ENCODE results near the gene TAF11.
"Not testable (repeated sequence)": the region's sequence is repeated elsewhere in the genome, so short reads cannot be mapped to it uniquely, and the experiment has no call there.

The TAF11 gene

DNA sequence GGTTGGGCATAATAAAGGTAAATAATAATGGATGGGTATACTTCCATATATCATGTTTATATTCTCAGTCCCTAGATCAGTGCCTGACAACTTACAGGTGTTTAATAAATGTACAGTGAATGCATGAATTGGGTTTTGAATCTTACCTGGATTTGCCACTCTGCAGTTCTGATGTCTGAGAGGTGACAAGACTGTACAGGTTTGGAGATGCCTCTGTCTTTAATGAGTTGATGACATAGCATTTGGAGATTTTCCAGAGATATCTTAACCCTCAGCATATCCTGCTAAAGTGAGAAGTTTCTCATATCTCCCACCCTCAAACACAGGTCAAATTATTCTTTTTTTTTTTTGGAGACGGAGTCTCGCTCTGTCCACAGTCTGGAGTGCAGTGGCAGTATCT is 3.5 kb upstream of the TAF11 start:
- TF ChIP-seq, protein P1, sequence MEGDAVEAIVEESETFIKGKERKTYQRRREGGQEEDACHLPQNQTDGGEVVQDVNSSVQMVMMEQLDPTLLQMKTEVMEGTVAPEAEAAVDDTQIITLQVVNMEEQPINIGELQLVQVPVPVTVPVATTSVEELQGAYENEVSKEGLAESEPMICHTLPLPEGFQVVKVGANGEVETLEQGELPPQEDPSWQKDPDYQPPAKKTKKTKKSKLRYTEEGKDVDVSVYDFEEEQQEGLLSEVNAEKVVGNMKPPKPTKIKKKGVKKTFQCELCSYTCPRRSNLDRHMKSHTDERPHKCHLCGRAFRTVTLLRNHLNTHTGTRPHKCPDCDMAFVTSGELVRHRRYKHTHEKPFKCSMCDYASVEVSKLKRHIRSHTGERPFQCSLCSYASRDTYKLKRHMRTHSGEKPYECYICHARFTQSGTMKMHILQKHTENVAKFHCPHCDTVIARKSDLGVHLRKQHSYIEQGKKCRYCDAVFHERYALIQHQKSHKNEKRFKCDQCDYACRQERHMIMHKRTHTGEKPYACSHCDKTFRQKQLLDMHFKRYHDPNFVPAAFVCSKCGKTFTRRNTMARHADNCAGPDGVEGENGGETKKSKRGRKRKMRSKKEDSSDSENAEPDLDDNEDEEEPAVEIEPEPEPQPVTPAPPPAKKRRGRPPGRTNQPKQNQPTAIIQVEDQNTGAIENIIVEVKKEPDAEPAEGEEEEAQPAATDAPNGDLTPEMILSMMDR (IDR thresholded peaks at IDR 0.05), result no peak
- no peak for TF ChIP-seq ZFX (IDR thresholded peaks at IDR 0.05; ENCODE audit: borderline replicate concordance)
- H3K27ac ChIP-seq, result no peak overlapping the region

DNA sequence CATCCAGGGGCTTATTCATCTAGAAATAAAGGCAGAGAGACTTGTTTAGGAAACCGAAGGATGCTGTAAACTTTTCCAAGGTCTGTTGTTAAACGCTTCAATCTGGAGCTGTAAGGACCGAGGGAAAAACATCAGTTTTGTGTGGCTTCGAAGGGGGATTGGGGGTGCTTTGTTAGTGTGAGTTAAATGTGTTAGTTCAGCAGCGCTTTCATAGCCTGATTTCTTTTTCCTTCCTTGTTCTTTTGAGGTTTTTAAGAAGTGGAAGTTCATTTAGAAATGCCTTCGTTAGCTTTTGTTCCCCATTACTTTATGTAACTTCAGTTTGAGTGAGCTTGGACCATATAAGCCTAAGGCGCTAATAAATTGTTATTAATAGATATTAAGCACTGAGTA is 2.7 kb upstream of the TAF11 start:
- no peak overlapping the region for H3K27ac ChIP-seq
- no peak for TF ChIP-seq ZFX (IDR thresholded peaks at IDR 0.05; ENCODE audit: borderline replicate concordance)
- TF ChIP-seq, protein P1 (IDR thresholded peaks at IDR 0.05), result no peak

DNA sequence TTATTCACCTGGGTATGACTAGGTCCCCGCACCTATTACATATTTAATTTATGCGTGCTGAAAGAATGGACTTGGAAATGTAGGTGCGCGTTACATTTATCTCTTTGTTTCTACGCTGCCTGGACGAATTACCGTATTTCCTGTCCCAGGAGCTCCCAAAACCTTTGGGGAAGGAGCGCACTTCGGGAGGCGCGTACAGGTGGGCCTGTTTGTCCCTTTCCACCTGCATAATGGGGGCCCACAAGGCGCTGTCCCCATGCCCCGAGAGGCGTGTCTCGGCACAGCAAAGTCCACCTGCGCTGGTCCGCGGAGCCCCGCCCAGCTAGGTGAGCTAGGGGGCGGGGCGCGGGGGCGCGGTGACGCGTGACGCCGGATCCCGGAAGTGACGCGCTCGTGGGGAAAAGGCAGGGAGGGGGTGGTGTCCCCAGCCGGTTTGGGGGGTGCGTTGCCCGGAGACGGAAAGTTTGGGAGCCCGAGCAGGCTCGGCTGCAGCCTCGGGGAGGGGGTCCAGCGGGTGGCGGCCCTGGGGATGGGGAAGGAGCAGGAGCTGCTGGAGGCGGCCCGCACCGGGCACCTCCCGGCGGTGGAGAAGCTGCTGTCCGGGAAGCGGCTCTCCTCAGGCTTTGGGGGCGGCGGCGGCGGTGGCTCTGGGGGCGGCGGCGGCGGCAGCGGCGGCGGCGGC is 1.2 kb upstream of the TAF11 start, which contains the start of gene ANKS1A:
Gene ANKS1A, plus strand, starts transcription at position 382 of the 682 bp plus-strand sequence. Its CDS starts 148 bp downstream, at position 530.
- peak within 1 kb of the TSS; percentile 89 for H3K27ac ChIP-seq
- TF ChIP-seq, protein P1 (IDR thresholded peaks at IDR 0.05), result no peak

DNA sequence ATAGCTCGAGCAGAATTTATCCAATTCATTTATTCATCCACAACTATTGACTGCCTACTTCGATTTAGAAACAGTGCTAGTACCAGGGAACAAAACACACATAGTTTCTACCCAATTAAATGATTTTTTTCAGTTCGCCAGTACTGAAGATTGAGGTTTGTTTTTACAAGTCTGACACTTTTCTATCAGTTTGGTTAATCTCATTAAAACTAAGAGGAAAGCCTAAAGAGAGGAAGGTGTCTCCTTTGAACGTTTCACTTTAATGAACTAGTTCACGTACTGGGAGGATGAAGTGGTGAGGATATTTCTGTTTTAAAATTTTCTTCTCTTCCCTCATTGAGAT is 643 bp upstream of the TAF11 start:
- TF ChIP-seq ZFX (IDR thresholded peaks at IDR 0.05; ENCODE audit: borderline replicate concordance), result no peak
- TF ChIP-seq, protein P1 (IDR thresholded peaks at IDR 0.05), result no peak
- H3K27ac ChIP-seq, result peak overlapping the region; percentile 89

DNA sequence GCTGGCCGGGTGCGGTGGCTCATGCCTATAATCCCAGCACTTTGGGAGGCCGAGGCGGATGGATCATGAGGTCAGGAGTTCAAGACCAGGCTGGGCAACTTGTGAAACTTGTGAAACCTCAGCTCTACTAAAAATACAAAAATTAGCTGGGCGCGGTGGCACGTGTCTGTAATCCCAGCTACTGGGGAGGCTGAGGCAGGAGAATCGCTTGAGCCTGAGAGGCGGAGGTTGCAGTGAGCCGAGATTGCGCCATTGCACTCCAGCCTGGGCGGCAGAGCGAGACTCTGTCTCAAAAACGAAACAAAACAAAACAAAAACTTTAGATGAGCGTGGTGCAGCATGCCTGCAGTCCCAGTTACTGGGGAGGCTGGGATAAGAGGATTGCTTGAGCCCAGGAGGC is 2.0 kb downstream of the TAF11 start:
- H3K27ac ChIP-seq, result not testable (repeated sequence)

DNA sequence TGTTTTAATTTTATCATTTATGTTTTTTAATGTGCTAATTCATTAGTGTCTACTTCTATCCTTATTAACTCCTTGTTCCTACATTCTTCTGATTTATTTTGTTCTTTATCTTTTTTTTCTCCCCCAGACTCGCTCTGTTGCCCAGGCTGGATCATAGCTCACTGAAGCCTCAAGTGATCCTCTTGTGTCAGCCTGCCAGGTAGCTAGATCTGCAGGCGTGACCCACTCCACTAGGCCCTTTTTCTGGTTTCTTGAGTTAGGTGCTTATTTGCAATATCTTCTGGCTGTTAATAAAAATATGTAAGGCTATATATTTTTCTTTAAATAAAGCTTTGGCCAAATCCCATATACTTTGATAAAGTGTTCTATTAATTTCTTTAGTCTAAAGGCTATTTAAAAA is 2.8 kb downstream of the TAF11 start:
- TF ChIP-seq, protein P1 (IDR thresholded peaks at IDR 0.05), result no peak
- no peak for TF ChIP-seq ZFX (IDR thresholded peaks at IDR 0.05; ENCODE audit: borderline replicate concordance)
- no peak overlapping the region for H3K27ac ChIP-seq

DNA sequence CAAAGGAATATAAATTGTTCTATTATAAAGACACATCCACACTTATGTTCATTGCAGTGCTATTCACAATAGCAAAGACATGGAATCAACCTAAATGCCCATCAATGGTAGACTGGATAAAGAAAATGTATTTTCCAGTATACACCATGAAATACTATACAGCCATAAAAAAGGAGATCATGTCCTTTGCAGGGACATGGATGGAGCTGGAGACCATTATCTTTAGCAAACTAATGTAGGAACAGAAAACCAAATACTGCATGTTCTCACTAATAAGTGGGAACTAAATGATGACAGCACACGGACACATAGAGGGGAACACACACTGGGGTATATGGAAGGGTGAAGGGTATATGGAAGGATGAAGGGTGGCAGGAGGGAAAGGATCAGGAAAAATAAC is 3.8 kb downstream of the TAF11 start:
- H3K27ac ChIP-seq, result not testable (repeated sequence)

DNA sequence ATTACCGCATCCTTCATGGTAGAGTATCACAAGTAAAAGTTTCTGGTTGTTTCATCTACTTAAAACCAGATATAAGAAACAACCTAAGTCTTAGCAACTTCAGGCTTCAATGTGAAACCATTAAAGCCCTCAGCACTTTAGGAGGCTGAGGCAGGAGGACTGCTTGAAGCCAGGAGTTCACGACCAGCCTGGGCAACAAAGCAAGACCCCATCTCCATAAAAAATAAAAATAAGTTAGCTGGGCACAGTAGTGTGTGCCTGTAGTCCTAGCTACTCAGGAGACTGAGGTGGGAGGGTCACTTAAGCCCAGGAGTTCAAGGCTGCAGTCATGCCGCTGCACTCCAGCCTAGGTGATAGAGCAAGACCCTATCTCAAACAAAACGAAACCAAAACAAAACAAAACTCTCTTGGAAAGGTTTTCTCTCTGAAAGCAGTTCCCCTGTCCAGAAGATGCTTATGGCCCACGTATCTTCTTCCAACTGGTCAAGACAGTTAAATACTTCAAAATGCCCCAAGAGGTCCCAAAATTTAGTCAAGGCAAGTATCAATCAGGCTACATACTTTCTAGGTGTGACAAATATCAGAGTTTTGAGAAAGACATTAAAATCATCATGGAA is 9.9 kb downstream of the TAF11 start:
- H3K27ac ChIP-seq, result 0 out of 2 replicates have a peak overlapping the region, but pooled peaks have one; percentile 9
- TF ChIP-seq, protein P1 (IDR thresholded peaks at IDR 0.05), result no peak
- TF ChIP-seq ZFX (IDR thresholded peaks at IDR 0.05; ENCODE audit: borderline replicate concordance), result no peak
